ENCODE data around the gene SCIN. TPM values are rescaled to one million over a fixed set of nuclear protein-coding genes. Genes with fewer than 3 reads are reported as not detected.
A peak's percentile ranks its signal among the peaks of the same experiment; 100 is the strongest.

The SCIN gene
- total RNA-seq, 6 donors from 2014 or later = 9.3 to 19.6 (median 15.0) TPM

DNA sequence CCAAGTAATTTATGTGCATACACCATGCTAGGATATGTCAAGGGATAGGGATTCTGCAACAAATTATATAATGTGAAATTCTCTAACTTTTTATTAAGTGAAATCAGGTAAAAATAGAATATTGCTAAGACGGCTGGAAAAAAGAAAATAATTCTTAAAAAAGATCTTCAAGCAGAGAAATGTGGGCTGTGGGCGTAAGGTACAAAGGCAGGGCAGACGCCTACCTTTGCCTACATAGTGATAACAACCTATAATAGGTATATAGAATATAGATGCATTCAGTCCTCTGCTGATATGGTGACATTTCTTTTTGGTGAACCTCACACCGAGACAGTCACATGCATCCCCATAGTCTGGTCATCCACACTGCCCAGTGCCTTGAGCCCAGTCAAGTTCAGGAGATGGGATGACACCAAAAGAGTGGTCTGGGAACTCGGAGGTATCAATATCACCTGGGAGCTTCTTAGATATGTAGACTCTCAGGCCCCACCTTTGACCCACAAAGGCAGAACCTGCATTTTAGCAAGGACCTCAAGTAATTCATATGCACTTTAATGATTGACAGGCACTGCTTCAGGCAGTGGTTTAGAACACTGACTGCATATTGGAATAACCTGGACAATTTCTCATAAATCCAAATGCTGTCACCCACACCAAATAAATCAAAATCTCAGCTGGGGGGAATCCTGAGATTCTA lies 59.4 kb downstream of the SCIN start:
- DNase-seq = no peak
- H3K27ac ChIP-seq = no peak overlapping the region
- no peak for ATAC-seq (ENCODE audit: low FRiP score in 2 of 2)
- H3K4me1 ChIP-seq = no peaks in the 10 kb centered on the region
- H3K36me3 ChIP-seq = no peaks in the 10 kb centered on the region
- H3K4me3 ChIP-seq = no peak overlapping the region
- 87 to 94% methylated on average over 5 of the region's 5 CpGs for WGBS, 2 donors
- H3K9me3 ChIP-seq = no peaks in the 10 kb centered on the region
- H3K27me3 ChIP-seq = no peaks in the 10 kb centered on the region
- no peak for TF ChIP-seq POLR2A (IDR thresholded peaks at IDR 0.05)
- TF ChIP-seq EP300 (IDR thresholded peaks at IDR 0.05) = no peak
- TF ChIP-seq, protein P1, sequence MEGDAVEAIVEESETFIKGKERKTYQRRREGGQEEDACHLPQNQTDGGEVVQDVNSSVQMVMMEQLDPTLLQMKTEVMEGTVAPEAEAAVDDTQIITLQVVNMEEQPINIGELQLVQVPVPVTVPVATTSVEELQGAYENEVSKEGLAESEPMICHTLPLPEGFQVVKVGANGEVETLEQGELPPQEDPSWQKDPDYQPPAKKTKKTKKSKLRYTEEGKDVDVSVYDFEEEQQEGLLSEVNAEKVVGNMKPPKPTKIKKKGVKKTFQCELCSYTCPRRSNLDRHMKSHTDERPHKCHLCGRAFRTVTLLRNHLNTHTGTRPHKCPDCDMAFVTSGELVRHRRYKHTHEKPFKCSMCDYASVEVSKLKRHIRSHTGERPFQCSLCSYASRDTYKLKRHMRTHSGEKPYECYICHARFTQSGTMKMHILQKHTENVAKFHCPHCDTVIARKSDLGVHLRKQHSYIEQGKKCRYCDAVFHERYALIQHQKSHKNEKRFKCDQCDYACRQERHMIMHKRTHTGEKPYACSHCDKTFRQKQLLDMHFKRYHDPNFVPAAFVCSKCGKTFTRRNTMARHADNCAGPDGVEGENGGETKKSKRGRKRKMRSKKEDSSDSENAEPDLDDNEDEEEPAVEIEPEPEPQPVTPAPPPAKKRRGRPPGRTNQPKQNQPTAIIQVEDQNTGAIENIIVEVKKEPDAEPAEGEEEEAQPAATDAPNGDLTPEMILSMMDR (IDR thresholded peaks at IDR 0.05) = no peak
- TF ChIP-seq POLR2AphosphoS5 (IDR thresholded peaks at IDR 0.05) = no peak

DNA sequence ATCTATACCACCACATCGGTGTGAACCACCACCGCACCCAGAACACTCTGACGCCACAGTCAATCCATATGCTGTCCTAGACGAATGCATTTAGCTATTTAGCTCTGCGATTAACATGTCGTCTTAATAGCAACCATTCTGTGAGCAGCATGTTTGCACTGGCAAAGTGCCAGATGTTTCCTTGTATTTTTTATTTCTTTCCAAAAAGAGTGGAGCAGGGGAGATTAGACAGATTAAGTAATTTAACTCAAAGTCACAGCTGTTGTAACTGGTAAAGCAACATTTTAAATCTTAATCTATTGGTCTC lies 59.9 kb downstream of the SCIN start:
- WGBS, 2 donors = 66 to 69% methylated on average over 6 of the region's 6 CpGs
- ATAC-seq (ENCODE audit: low FRiP score in 2 of 2) = no peak
- Histone ChIP-seq H3K4me1 (no peaks in the 10 kb centered on the region), H3K9me3 (no peaks in the 10 kb centered on the region), H3K27ac (no peak overlapping the region), H3K4me3 (no peak overlapping the region), H3K36me3 (no peaks in the 10 kb centered on the region), H3K27me3 (no peaks in the 10 kb centered on the region)
- no peak for DNase-seq
- TF ChIP-seq EP300 (IDR thresholded peaks at IDR 0.05) (no peak), POLR2AphosphoS5 (IDR thresholded peaks at IDR 0.05) (no peak), POLR2A (IDR thresholded peaks at IDR 0.05) (no peak)
- TF ChIP-seq, protein P1 (IDR thresholded peaks at IDR 0.05) = no peak

DNA sequence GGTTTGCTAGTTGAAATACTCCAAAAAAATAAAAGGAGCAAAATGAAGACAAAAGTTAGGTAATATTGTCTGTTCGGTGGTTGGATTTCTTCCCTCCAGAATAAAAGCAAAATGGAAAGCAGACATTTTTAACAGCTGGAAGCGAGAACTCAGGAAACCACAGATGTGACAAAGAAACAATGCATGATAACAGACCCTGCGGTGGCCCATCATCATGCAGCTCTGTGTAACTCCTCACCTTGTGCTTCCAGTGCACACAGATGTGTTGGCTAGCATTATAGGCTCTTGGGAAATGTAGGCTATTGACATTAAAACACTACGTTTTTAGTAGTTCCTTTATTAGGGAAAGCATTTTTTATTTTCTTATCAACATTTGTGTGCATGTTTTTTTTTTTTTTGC lies 63.1 kb downstream of the SCIN start:
- WGBS, 2 donors = 65 to 73% methylated on average over 4 of the region's 4 CpGs
- Histone ChIP-seq H3K27ac (no peak overlapping the region), H3K9me3 (no peaks in the 10 kb centered on the region), H3K27me3 (no peaks in the 10 kb centered on the region), H3K4me3 (no peak overlapping the region), H3K36me3 (no peaks in the 10 kb centered on the region), H3K4me1 (peaks cover 0 to 7% (median 0%) of the 10 kb centered on the region in 4 donors)
- TF ChIP-seq POLR2AphosphoS5 (IDR thresholded peaks at IDR 0.05) (no peak), POLR2A (IDR thresholded peaks at IDR 0.05) (no peak), EP300 (IDR thresholded peaks at IDR 0.05) (no peak)
- TF ChIP-seq, protein P1 (IDR thresholded peaks at IDR 0.05) = no peak
- ATAC-seq (ENCODE audit: low FRiP score in 2 of 2) (no peak), DNase-seq (no peak)

DNA sequence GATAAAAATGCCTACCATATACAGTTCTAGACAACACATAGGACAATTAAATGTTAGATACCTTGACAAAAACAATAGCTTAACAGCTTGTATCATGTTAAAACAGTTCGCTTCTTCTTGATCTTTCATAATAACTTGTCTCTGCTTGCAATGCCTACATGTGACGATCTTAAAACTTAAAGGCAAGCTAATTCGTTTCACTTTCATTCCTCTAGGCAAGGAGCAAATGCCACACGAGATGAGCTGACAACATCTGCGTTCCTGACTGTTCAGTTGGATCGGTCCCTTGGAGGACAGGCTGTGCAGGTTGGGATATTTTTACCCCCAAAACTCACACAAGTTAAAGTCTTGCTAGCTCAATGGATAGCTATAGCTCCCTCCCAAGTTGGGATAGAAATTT lies 65.3 kb downstream of the SCIN start:
- Histone ChIP-seq H3K27ac (no peak overlapping the region), H3K27me3 (no peaks in the 10 kb centered on the region), H3K4me1 (peaks cover 0 to 9% (median 3%) of the 10 kb centered on the region in 4 donors), H3K4me3 (peak overlapping the region in 2 of 4 donors; percentile 9 to 26), H3K36me3 (no peaks in the 10 kb centered on the region), H3K9me3 (no peaks in the 10 kb centered on the region)
- ATAC-seq (ENCODE audit: low FRiP score in 2 of 2) (peak in 1 of 2 donors; percentile 44), DNase-seq (no peak)
- TF ChIP-seq POLR2AphosphoS5 (IDR thresholded peaks at IDR 0.05) (peak in 1 of 2 donors; percentile 19), POLR2A (IDR thresholded peaks at IDR 0.05) (no peak)
- WGBS, 2 donors = 32 to 39% methylated on average over 6 of the region's 6 CpGs

DNA sequence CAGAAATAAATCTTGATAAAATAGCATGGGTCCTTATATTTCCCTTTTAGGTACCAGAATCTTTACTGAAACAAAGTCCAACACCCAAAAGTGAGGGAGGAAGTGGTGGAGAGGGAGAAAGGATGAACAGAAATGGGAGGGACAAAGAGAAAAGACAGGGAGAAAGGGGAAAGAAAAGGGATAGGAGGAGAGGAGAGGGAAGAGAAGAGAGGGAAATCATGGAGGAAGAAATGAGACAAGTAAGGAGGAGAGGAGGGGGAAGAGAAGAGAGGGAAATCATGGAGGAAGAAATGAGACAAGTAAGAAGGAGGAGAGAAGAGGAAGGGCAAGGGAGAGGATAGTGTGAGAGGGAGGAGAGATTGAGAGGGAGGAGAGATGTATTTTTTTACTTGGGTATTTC lies 66.8 kb downstream of the SCIN start:
- no peak overlapping the region for H3K27ac ChIP-seq
- H3K36me3 ChIP-seq = no peaks in the 10 kb centered on the region
- peaks cover 0 to 9% (median 3%) of the 10 kb centered on the region in 4 donors for H3K4me1 ChIP-seq
- DNase-seq = no peak
- no peaks in the 10 kb centered on the region for H3K9me3 ChIP-seq
- ATAC-seq (ENCODE audit: low FRiP score in 2 of 2) = no peak
- H3K27me3 ChIP-seq = no peaks in the 10 kb centered on the region
- TF ChIP-seq, protein P1 (IDR thresholded peaks at IDR 0.05) = no peak
- TF ChIP-seq POLR2AphosphoS5 (IDR thresholded peaks at IDR 0.05) (no peak), POLR2A (IDR thresholded peaks at IDR 0.05) (no peak), EP300 (IDR thresholded peaks at IDR 0.05) (no peak)
- no peak overlapping the region for H3K4me3 ChIP-seq
